Measurements from ENCODE around the gene DPH5. TPM values are rescaled to one million over a fixed set of nuclear protein-coding genes. Genes with fewer than 3 reads are reported as not detected.

Gene DPH5
- total and polyA plus RNA-seq, 9 donors, result 46.1 to 68.3 (median 53.6) TPM

DNA sequence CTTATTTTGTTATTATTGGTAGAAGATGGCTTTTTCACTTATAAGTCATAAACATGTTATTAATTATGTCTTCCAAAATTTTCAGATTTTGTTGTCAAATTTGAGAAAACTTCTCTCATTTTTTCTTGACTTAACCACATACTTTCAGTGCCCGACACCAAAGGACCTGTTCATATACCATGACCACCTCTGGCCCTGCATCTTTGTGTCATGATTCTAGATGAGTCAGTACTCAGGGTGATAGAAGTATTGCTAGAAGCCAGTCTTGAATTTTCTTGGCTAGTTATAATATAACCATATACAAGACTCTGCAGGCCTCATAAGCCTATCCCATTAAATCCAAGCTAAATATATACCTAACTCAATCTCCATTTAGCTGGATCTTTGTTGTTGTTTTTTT, 35.4 kb upstream of the DPH5 start:
- DNase-seq, result no peak
- no peaks in the 10 kb centered on the region for H3K27me3 ChIP-seq (ENCODE audit: control insufficient read depth, insufficient read depth, low read length)
- H3K36me3 ChIP-seq (ENCODE audit: control insufficient read depth, insufficient read depth, low read length), result no peaks in the 10 kb centered on the region
- H3K4me1 ChIP-seq (ENCODE audit: control insufficient read depth, insufficient read depth, low read length), result no peaks in the 10 kb centered on the region
- no CpG with 5 or more reads among the region's 1 CpG for WGBS (ENCODE audit: insufficient coverage)
- no peak overlapping the region for H3K4me3 ChIP-seq (ENCODE audit: low read length)
- no peaks in the 10 kb centered on the region for H3K9me3 ChIP-seq (replicated peaks; ENCODE audit: control insufficient read depth, low read depth, low read length)
- no peak overlapping the region for H3K27ac ChIP-seq (ENCODE audit: low read length)

DNA sequence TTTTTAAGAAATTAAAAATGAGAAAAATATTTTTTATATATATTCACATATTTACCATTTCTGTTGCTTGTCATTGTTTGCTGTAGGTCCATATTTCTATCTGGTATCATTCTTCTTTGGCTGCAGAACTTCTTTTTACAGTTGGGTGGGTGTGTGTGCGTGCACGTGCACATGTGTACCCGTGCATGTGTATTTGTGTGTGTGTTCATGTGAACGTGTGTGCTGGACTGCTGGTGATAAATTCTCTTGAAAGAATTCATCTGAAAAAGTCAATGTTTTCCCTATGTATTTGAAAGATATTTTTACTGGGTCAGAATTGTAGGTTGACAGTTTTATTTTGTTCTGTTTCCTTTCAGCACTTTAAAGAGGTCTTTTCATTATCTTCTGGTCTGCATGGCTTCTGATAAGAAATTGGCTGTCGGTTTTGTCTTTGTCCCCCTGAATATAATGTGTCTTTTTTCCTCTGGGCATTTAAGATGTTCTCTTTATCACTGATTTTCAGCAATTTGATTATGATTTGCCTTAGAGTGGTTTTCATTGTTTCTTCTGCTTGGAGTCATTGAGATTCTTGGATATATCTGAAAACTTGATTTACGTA, 34.5 kb upstream of the DPH5 start:
- DNase-seq, result no peak
- no peaks in the 10 kb centered on the region for H3K4me1 ChIP-seq (ENCODE audit: control insufficient read depth, insufficient read depth, low read length)
- H3K4me3 ChIP-seq (ENCODE audit: low read length), result no peak overlapping the region
- H3K9me3 ChIP-seq (replicated peaks; ENCODE audit: control insufficient read depth, low read depth, low read length), result no peaks in the 10 kb centered on the region
- WGBS (ENCODE audit: insufficient coverage), result no CpG with 5 or more reads among the region's 6 CpGs
- H3K27me3 ChIP-seq (ENCODE audit: control insufficient read depth, insufficient read depth, low read length), result no peaks in the 10 kb centered on the region
- no peak overlapping the region for H3K27ac ChIP-seq (ENCODE audit: low read length)
- H3K36me3 ChIP-seq (ENCODE audit: control insufficient read depth, insufficient read depth, low read length), result no peaks in the 10 kb centered on the region

DNA sequence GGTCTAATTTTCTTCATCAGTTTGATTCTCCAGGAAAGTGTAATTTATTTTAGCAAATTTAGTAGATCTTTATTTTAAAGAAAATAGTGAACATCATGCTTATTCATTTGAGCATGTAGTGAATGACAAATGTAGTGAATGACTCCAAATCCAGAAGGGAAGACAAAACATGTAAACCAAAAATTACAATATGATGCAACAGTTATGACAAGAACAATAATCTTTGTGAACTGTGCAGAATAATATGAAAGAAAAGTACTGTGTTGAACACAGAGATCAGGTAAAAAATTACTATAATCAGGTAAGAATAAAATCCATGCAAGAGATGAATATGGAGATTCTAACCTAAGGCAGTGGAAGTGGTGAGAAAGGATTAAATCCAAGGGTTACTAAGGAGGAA, 30.0 kb upstream of the DPH5 start:
- Histone ChIP-seq H3K4me1 (ENCODE audit: control insufficient read depth, insufficient read depth, low read length) (no peaks in the 10 kb centered on the region), H3K36me3 (ENCODE audit: control insufficient read depth, insufficient read depth, low read length) (no peaks in the 10 kb centered on the region), H3K4me3 (ENCODE audit: low read length) (no peak overlapping the region), H3K27ac (ENCODE audit: low read length) (no peak overlapping the region), H3K9me3 (replicated peaks; ENCODE audit: control insufficient read depth, low read depth, low read length) (no peaks in the 10 kb centered on the region), H3K27me3 (ENCODE audit: control insufficient read depth, insufficient read depth, low read length) (no peaks in the 10 kb centered on the region)
- DNase-seq, result no peak

DNA sequence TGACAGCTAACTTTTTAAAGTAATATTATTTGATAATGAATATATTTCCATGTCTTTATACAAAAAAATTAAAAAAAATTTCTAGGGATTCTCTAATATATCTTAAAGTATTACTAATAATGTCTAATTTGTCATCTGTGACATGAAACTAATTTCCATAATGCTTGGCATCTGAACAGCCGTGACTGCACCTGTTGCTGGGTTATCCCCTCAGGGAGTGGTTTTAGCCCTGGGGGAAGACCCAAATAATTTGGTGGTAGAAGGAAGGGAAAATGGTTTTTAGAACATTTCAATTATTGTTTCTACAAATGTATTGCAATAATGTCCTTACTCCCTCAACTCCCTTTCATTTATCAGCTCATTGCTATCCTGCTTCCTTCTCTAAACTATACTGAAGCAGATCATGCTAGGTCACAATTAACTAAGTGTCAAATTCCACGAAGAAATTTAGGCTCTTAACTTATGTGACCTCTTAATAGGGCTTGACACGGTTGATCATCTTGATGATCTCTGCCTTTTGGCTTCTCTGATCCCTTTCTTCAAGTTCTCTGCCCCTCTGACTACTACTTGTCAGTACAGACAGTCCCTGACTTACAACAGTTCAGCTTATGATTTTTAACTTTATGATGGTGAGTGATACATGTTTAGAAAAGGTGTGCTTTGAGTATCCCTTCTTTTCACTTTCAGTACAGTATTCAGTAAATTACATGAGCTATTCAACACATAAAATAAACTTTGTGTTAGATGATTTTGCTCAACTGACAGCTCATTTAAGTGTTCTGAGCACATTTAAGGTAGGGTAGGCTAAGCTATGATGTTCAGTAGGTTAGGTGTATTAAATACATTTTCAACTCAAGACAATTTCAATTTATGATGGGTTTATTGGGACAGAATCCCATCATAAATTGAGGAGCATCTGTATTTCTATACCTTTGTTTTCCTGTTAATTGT, 26.4 kb upstream of the DPH5 start:
- 24% methylated on average over 2 of the region's 3 CpGs for WGBS (ENCODE audit: insufficient coverage)
- Histone ChIP-seq H3K9me3 (replicated peaks; ENCODE audit: control insufficient read depth, low read depth, low read length) (no peaks in the 10 kb centered on the region), H3K4me3 (ENCODE audit: low read length) (no peak overlapping the region), H3K27ac (ENCODE audit: low read length) (no peak overlapping the region), H3K36me3 (ENCODE audit: control insufficient read depth, insufficient read depth, low read length) (no peaks in the 10 kb centered on the region), H3K4me1 (ENCODE audit: control insufficient read depth, insufficient read depth, low read length) (no peaks in the 10 kb centered on the region), H3K27me3 (ENCODE audit: control insufficient read depth, insufficient read depth, low read length) (no peaks in the 10 kb centered on the region)
- DNase-seq, result peak; percentile 11

DNA sequence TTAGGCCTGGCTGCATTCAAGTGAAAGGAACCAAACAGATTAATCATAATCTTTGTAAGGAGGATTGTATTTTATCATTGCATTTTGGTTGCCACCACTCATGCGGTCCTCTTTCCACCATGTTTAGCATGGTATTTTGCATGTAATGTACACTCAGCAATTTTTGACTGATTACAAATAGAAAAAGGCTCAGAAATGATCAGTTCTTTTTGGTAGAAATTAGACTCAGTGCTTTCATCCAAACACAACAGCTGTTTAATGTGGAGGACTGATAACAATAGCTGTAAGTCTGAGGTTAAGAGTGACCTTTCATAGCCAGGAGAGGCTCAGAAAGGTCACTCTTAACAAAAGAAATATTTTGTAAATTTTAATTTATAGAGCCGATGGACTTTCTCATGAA, 25.3 kb upstream of the DPH5 start:
- Histone ChIP-seq H3K36me3 (ENCODE audit: control insufficient read depth, insufficient read depth, low read length) (peaks cover 3% of the 10 kb centered on the region), H3K4me3 (ENCODE audit: low read length) (no peak overlapping the region), H3K27me3 (ENCODE audit: control insufficient read depth, insufficient read depth, low read length) (no peaks in the 10 kb centered on the region), H3K9me3 (replicated peaks; ENCODE audit: control insufficient read depth, low read depth, low read length) (no peaks in the 10 kb centered on the region), H3K27ac (ENCODE audit: low read length) (no peak overlapping the region), H3K4me1 (ENCODE audit: control insufficient read depth, insufficient read depth, low read length) (no peaks in the 10 kb centered on the region)
- no peak for DNase-seq
- WGBS (ENCODE audit: insufficient coverage), result no CpG with 5 or more reads among the region's 2 CpGs

DNA sequence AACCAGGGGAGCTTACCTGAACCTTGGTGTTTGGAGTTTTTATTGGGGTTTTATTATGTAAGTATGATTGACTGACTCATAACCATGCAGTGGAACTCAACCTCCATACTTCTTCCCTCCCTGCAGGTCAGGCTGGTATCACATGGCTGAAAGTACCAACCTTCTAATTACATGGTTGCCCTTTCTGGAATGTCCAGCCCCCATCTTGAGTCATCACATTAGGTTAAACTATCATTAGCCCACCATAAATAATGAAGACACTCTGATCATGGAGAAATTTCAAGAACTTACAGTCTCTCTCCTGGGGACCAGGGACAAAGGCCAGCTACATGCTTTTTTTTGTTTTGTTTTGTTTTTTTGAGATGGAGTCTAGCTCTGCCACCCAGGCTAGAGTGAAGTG, 19.2 kb upstream of the DPH5 start:
- no peak overlapping the region for H3K4me3 ChIP-seq (ENCODE audit: low read length)
- no peak overlapping the region for H3K27ac ChIP-seq (ENCODE audit: low read length)
- DNase-seq, result no peak
- no peaks in the 10 kb centered on the region for H3K4me1 ChIP-seq (ENCODE audit: control insufficient read depth, insufficient read depth, low read length)
- peaks cover 8% of the 10 kb centered on the region for H3K36me3 ChIP-seq (ENCODE audit: control insufficient read depth, insufficient read depth, low read length)
- peaks cover 11% of the 10 kb centered on the region for H3K9me3 ChIP-seq (replicated peaks; ENCODE audit: control insufficient read depth, low read depth, low read length)
- no peaks in the 10 kb centered on the region for H3K27me3 ChIP-seq (ENCODE audit: control insufficient read depth, insufficient read depth, low read length)

DNA sequence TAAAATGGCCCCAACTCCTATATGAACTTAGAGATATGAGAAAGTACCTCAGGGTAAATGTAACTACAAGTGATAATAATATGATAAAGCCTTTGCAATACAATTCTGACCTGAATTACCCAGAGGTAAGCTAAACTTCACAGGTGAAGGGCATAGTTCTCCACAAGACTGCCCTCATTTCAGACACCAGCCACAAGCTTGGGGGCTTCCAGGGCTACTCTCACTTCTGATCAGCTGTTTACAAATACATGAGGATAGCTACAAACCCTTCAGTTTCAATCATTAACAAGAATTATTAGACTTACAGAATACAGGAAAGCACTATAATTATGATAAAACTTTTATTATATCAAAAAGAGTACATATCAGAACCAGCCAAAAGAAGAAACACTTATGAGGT, 18.7 kb upstream of the DPH5 start:
- H3K36me3 ChIP-seq (ENCODE audit: control insufficient read depth, insufficient read depth, low read length), result peaks cover 8% of the 10 kb centered on the region
- no peak overlapping the region for H3K27ac ChIP-seq (ENCODE audit: low read length)
- H3K4me3 ChIP-seq (ENCODE audit: low read length), result no peak overlapping the region
- no peak for DNase-seq
- no peaks in the 10 kb centered on the region for H3K4me1 ChIP-seq (ENCODE audit: control insufficient read depth, insufficient read depth, low read length)
- H3K27me3 ChIP-seq (ENCODE audit: control insufficient read depth, insufficient read depth, low read length), result no peaks in the 10 kb centered on the region
- H3K9me3 ChIP-seq (replicated peaks; ENCODE audit: control insufficient read depth, low read depth, low read length), result peaks cover 11% of the 10 kb centered on the region

DNA sequence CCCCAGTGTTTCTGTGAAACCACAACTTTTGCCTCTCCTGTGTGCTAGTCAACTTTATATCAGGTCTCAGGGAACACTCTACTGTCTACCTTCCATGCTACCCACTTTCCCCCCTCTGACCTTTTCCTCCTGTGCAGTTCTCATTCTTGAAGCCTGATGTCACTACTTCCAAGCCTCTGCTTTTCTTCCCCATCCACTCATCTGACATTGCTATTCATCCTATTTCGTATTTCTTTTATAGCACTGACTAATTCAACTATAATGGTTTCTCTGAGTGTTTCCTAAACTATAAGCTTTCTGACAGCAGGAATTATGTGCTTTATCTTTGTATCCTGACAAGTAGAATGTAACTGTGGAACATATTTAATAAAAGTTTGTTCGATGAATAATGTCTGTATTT, 18.2 kb upstream of the DPH5 start:
- Histone ChIP-seq H3K4me1 (ENCODE audit: control insufficient read depth, insufficient read depth, low read length) (no peaks in the 10 kb centered on the region), H3K27ac (ENCODE audit: low read length) (no peak overlapping the region), H3K36me3 (ENCODE audit: control insufficient read depth, insufficient read depth, low read length) (peaks cover 8% of the 10 kb centered on the region), H3K4me3 (ENCODE audit: low read length) (no peak overlapping the region), H3K27me3 (ENCODE audit: control insufficient read depth, insufficient read depth, low read length) (no peaks in the 10 kb centered on the region), H3K9me3 (replicated peaks; ENCODE audit: control insufficient read depth, low read depth, low read length) (peaks cover 11% of the 10 kb centered on the region)
- no CpG with 5 or more reads among the region's 2 CpGs for WGBS (ENCODE audit: insufficient coverage)
- no peak for DNase-seq

DNA sequence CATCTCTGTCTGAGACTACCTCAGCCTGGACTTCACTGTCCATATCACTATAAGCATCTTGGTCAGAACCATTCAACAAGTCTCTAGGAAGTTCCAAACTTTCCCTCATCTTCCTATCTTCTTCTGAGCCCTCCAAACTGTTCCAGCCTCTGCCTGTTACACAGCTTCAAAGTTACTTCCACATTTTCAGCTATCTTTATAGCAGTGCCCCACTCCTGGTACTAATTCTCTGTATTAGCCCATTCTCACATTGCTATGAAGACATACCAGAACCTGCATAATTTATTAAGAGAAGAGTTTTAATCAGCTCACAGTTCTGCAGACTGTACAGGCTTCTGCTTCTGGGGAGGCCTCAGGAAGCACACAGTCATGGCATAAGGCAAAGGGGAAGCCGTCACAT, 15.7 kb upstream of the DPH5 start:
- no peaks in the 10 kb centered on the region for H3K4me1 ChIP-seq (ENCODE audit: control insufficient read depth, insufficient read depth, low read length)
- no peak for DNase-seq
- H3K4me3 ChIP-seq (ENCODE audit: low read length), result no peak overlapping the region
- peaks cover 11% of the 10 kb centered on the region for H3K9me3 ChIP-seq (replicated peaks; ENCODE audit: control insufficient read depth, low read depth, low read length)
- H3K27ac ChIP-seq (ENCODE audit: low read length), result no peak overlapping the region
- no peaks in the 10 kb centered on the region for H3K27me3 ChIP-seq (ENCODE audit: control insufficient read depth, insufficient read depth, low read length)
- H3K36me3 ChIP-seq (ENCODE audit: control insufficient read depth, insufficient read depth, low read length), result peaks cover 7% of the 10 kb centered on the region
- WGBS (ENCODE audit: insufficient coverage), result no CpG with 5 or more reads among the region's 1 CpG

DNA sequence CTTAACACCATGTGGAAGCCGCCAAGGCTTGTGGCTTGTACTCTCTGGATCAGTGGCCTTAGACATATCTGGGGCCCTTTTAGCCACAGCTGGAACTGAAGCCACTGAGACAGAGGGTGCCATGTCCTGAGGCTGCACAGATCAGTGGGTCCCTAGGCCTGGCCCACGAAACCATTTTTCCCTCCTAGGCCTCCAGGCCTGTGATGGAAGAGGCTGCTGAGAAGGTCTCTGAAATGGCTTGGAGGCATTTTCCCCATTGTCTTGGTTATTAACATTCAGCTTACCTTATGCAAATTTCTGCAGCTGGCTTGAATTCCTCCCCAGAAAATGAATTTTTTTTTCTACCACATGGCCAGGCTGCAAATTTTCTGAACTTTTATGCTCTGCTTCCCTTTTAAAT, 15.1 kb upstream of the DPH5 start:
- Histone ChIP-seq H3K4me3 (ENCODE audit: low read length) (no peak overlapping the region), H3K27ac (ENCODE audit: low read length) (no peak overlapping the region), H3K27me3 (ENCODE audit: control insufficient read depth, insufficient read depth, low read length) (no peaks in the 10 kb centered on the region), H3K9me3 (replicated peaks; ENCODE audit: control insufficient read depth, low read depth, low read length) (peaks cover 11% of the 10 kb centered on the region), H3K36me3 (ENCODE audit: control insufficient read depth, insufficient read depth, low read length) (peaks cover 5% of the 10 kb centered on the region), H3K4me1 (ENCODE audit: control insufficient read depth, insufficient read depth, low read length) (no peaks in the 10 kb centered on the region)
- WGBS (ENCODE audit: insufficient coverage), result 100% methylated on average over 1 of the region's 2 CpGs
- DNase-seq, result no peak

Data from muscle of leg (tissue), 11 donors.